Liver (tissue), 9 donors: Measurements from ENCODE around the gene YPEL3. TPM values are rescaled to one million over a fixed set of nuclear protein-coding genes. Genes with fewer than 3 reads are reported as not detected.
"Not testable (repeated sequence)": the region's sequence is repeated elsewhere in the genome, so short reads cannot be mapped to it uniquely, and the experiment has no call there.

ENCODE experiments used
- DNase-seq: peaks from one replicate; pipeline ENCODE4 v3.0.0-alpha.2; 2017; ENCODE audit warnings: low spot score
- H3K27ac ChIP-seq, 2 donors: one replicate each; pipeline ENCODE4 v1.7.0; 2013; ENCODE audit warnings: inconsistent platforms in 2 of 2, low read length in 2 of 2, control low read depth in 1 of 2, low read depth in 1 of 2, mild to moderate bottlenecking in 1 of 2
- H3K27me3 ChIP-seq, 4 donors: one replicate each; pipeline versions ENCODE4 v1.6.1 to v1.7.0; 2013; ENCODE audit warnings: low read length in 3 of 4, inconsistent platforms in 1 of 4, mild to moderate bottlenecking in 1 of 4, moderate library complexity in 1 of 4; ENCODE audit not compliant: control insufficient read depth in 4 of 4, insufficient read depth in 4 of 4
- H3K36me3 ChIP-seq, 4 donors: one replicate each; pipeline versions ENCODE4 v1.6.1 to v1.7.0; 2013; ENCODE audit warnings: low read length in 3 of 4, mild to moderate bottlenecking in 3 of 4, low read depth in 1 of 4, moderate library complexity in 1 of 4; ENCODE audit not compliant: control insufficient read depth in 4 of 4, insufficient read depth in 3 of 4
- H3K4me1 ChIP-seq, 4 donors: one replicate each; pipeline versions ENCODE4 v1.6.1 to v1.7.0; 2013; ENCODE audit warnings: low read length in 3 of 4, mild to moderate bottlenecking in 3 of 4, moderate library complexity in 1 of 4; ENCODE audit not compliant: control insufficient read depth in 4 of 4, insufficient read depth in 4 of 4
- H3K4me3 ChIP-seq, 3 donors: one replicate each; pipeline versions ENCODE4 v1.6.1 to v1.7.0; 2013; ENCODE audit warnings: low read length in 3 of 3, control low read depth in 1 of 3, low read depth in 1 of 3, mild to moderate bottlenecking in 1 of 3
- H3K9ac ChIP-seq, 2 donors: one replicate each; pipeline ENCODE4 v1.7.0; 2013; ENCODE audit warnings: low read length in 2 of 2, mild to moderate bottlenecking in 2 of 2, moderate library complexity in 2 of 2, control low read depth in 1 of 2, low read depth in 1 of 2
- H3K9me3 ChIP-seq, 4 donors: one replicate each; pipeline versions ENCODE4 v1.6.1 to v1.7.0; 2013; ENCODE audit warnings: low read length in 3 of 4; ENCODE audit not compliant: control insufficient read depth in 4 of 4
- CTCF ChIP-seq: fragments of 150-350 bp; IDR thresholded peaks from 2 replicates; pipeline ENCODE4 v1.5.1; 2017; ENCODE audit warnings: improper control_type of control experiment, low read depth, low read length; ENCODE audit not compliant: missing input control
- EGR1 ChIP-seq, 2 donors: IDR thresholded peaks; 2 replicates each; pipeline ENCODE4 v1.6.1; 2016 to 2018; ENCODE audit warnings: antibody characterized with exemption in 2 of 2, low read depth in 2 of 2
- FOXA2 ChIP-seq: IDR thresholded peaks from 2 replicates; pipeline ENCODE4 v1.6.1; 2016; ENCODE audit warnings: antibody characterized with exemption
- GABPA ChIP-seq, 2 donors: IDR thresholded peaks in 1 of 2; conservative IDR thresholded peaks in 1 of 2; 2 replicates each; pipeline ENCODE4 v1.6.1; 2016; ENCODE audit warnings: antibody characterized with exemption in 2 of 2, mild to moderate bottlenecking in 1 of 2, moderate library complexity in 1 of 2
- HNF4A ChIP-seq, 2 donors: conservative IDR thresholded peaks; 2 replicates each; pipeline ENCODE4 v1.6.1; 2016; ENCODE audit warnings: antibody characterized with exemption in 2 of 2, mild to moderate bottlenecking in 2 of 2
- HNF4G ChIP-seq: IDR thresholded peaks from 2 replicates; pipeline ENCODE4 v1.6.1; 2016; ENCODE audit warnings: antibody characterized with exemption
- JUND ChIP-seq, 2 donors: IDR thresholded peaks; 2 replicates each; pipeline ENCODE4 v1.6.1; 2016; ENCODE audit warnings: antibody characterized with exemption in 2 of 2
- NR2F2 ChIP-seq: IDR thresholded peaks from 2 replicates; pipeline ENCODE4 v1.6.1; 2016; ENCODE audit warnings: antibody characterized with exemption
- RAD21 ChIP-seq, 2 donors: IDR thresholded peaks; 2 replicates each; pipeline ENCODE4 v1.6.1; 2016; ENCODE audit warnings: antibody characterized with exemption in 2 of 2, mild to moderate bottlenecking in 2 of 2
- REST ChIP-seq: IDR thresholded peaks from 2 replicates; pipeline ENCODE4 v1.6.1; 2016; ENCODE audit warnings: antibody characterized with exemption, mild to moderate bottlenecking
- RXRA ChIP-seq, 2 donors: IDR thresholded peaks; 2 replicates each; pipeline ENCODE4 v1.6.1; 2017 to 2018; ENCODE audit warnings: antibody characterized with exemption in 2 of 2, mild to moderate bottlenecking in 1 of 2
- SP1 ChIP-seq: IDR thresholded peaks from 2 replicates; pipeline ENCODE4 v1.6.1; 2018; ENCODE audit warnings: antibody characterized with exemption, mild to moderate bottlenecking
- TAF1 ChIP-seq: conservative IDR thresholded peaks from 2 replicates; pipeline ENCODE4 v1.6.1; 2016; ENCODE audit warnings: antibody characterized with exemption, mild to moderate bottlenecking
- WGBS: extraction: QIAGEN DNeasy Blood & Tissue Kit; methylation state at CpG from one replicate; pipeline ENCODE4 v1.1.7; 2013; 5-methylcytosine and 5-hydroxymethylcytosine counted together
- polyA plus RNA-seq, 2 donors: library from polyadenylated mRNA; stranded (reverse) in 1 of 2; unstranded in 1 of 2; fragments of 200-250 nt in 1 of 2; fragments of >200 nt in 1 of 2; fragmentation: Nextera tagmentation in 1 of 2; extraction: Ambion mirVana in 1 of 2; gene quantifications; one replicate each; pipeline versions ENCODE4 v1.2.1 to v1.2.3, GENCODE V29; 2013 to 2015
- total RNA-seq, 2 donors: library from RNA; depleted of rRNA; stranded (reverse); fragments of >200 nt; gene quantifications; one replicate each; pipeline ENCODE4 v1.2.3, GENCODE V29; 2014
- TF ChIP-seq, protein P1 (sequence below): IDR thresholded peaks from 2 replicates; pipeline ENCODE4 v1.6.1; 2016; ENCODE audit warnings: antibody characterized with exemption
- TF ChIP-seq, protein P2 (sequence below): IDR thresholded peaks from 2 replicates; pipeline ENCODE4 v1.6.1; 2016; ENCODE audit warnings: antibody characterized with exemption
- donor health status: healthy.
- donor health status: healthy.
- donor health status: healthy.
- donor health status: healthy.
- donor health status: healthy.

Gene YPEL3
- total and polyA plus RNA-seq, 4 donors, result 10.5 to 42.7 (median 24.5) TPM

GRCh38 chr16:30132591-30132990 is 36.6 kb upstream of the YPEL3 start:
- Histone ChIP-seq H3K4me3 (no peak overlapping the region), H3K9me3 (no peaks in the 10 kb centered on the region), H3K4me1 (no peaks in the 10 kb centered on the region), H3K36me3 (no peaks in the 10 kb centered on the region), H3K27ac (no peak overlapping the region), H3K9ac (no peak overlapping the region), H3K27me3 (no peaks in the 10 kb centered on the region)
- DNase-seq, result no peak
- WGBS, result 79% methylated on average over 3 of the region's 3 CpGs
- no peak for TF ChIP-seq TAF1
- no peak for TF ChIP-seq FOXA2
- TF ChIP-seq, protein P1, sequence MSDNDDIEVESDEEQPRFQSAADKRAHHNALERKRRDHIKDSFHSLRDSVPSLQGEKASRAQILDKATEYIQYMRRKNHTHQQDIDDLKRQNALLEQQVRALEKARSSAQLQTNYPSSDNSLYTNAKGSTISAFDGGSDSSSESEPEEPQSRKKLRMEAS, result no peak
- TF ChIP-seq GABPA (IDR thresholded peaks at IDR 0.05 in 1 of 2, conservative IDR thresholded peaks at IDR 0.05 in 1 of 2), result no peak
- no peak for TF ChIP-seq CTCF
- no peak for TF ChIP-seq HNF4G
- TF ChIP-seq NR2F2, result no peak
- no peak for TF ChIP-seq RXRA (IDR thresholded peaks at IDR 0.05)
- TF ChIP-seq HNF4A (conservative IDR thresholded peaks at IDR 0.05), result no peak
- no peak for TF ChIP-seq JUND (IDR thresholded peaks at IDR 0.05)

DNA sequence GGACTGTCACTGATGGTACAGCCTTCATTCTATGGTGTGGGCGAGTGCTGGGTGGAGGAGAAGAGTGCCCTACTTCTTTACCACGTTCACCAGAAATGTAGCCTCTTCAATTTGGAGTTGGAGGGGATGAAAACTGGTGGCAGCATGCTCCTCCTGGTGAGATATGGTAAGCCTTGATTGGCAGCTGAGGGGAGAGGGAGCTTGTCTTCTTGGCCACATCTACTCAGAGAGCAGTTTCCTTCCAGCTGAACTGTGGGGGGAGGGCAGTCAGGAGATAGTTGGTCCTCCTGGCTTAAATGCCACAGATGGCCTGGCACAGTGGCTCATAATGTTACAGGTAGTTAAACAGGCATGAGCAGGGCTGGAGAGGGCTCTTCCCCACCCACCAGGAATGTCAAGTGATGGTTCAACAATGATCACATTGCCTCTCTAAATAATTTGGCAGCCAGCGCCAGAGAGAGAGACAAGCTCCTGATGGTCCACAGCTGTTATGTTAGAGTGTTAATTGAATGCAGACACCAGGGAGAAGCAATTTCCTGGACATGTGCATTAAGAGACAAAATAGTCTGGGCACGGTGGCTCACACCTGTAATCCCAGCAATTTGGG is 36.0 kb upstream of the YPEL3 start:
- TF ChIP-seq EGR1 (IDR thresholded peaks at IDR 0.05; ENCODE audit: low read depth in 2 of 2), result no peak
- TF ChIP-seq RAD21 (IDR thresholded peaks at IDR 0.05), result no peak
- no peak for TF ChIP-seq TAF1
- no peak for TF ChIP-seq FOXA2
- DNase-seq, result no peak
- 89% methylated on average over 4 of the region's 4 CpGs for WGBS

GRCh38 chr16:30127993-30128392 is 32.0 kb upstream of the YPEL3 start:
- TF ChIP-seq, protein P1, result no peak
- TF ChIP-seq SP1 (no peak), HNF4G (no peak), EGR1 (IDR thresholded peaks at IDR 0.05; ENCODE audit: low read depth in 2 of 2) (no peak), NR2F2 (no peak), REST (no peak), RXRA (IDR thresholded peaks at IDR 0.05) (no peak), RAD21 (IDR thresholded peaks at IDR 0.05) (no peak), FOXA2 (no peak)
- TF ChIP-seq, protein P2, sequence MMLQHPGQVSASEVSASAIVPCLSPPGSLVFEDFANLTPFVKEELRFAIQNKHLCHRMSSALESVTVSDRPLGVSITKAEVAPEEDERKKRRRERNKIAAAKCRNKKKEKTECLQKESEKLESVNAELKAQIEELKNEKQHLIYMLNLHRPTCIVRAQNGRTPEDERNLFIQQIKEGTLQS, result no peak
- no peaks in the 10 kb centered on the region for H3K36me3 ChIP-seq
- H3K9ac ChIP-seq, result no peak overlapping the region
- H3K27me3 ChIP-seq, result no peaks in the 10 kb centered on the region
- no peak overlapping the region for H3K4me3 ChIP-seq
- no peak overlapping the region for H3K27ac ChIP-seq
- peaks cover 0 to 6% (median 1%) of the 10 kb centered on the region in 4 donors for H3K4me1 ChIP-seq
- WGBS, result 98% methylated on average over 1 of the region's 1 CpG
- H3K9me3 ChIP-seq, result no peaks in the 10 kb centered on the region
- no peak for DNase-seq

More for the DNA sequence above, 36.0 kb upstream of the YPEL3 start:
- no peaks in the 10 kb centered on the region for H3K9me3 ChIP-seq
- H3K36me3 ChIP-seq, result no peaks in the 10 kb centered on the region
- no peak overlapping the region for H3K9ac ChIP-seq
- no peak overlapping the region for H3K27ac ChIP-seq
- no peak overlapping the region for H3K4me3 ChIP-seq
- no peaks in the 10 kb centered on the region for H3K4me1 ChIP-seq
- no peaks in the 10 kb centered on the region for H3K27me3 ChIP-seq

GRCh38 chr16:30125690-30126089 is 29.7 kb upstream of the YPEL3 start:
- not testable (repeated sequence) for H3K9me3 ChIP-seq
- WGBS, result 96% methylated on average over 9 of the region's 9 CpGs

More at GRCh38 chr16:30125690-30126089, 29.7 kb upstream of the YPEL3 start:
- not testable (repeated sequence) for H3K27ac ChIP-seq, H3K9ac ChIP-seq, H3K36me3 ChIP-seq, H3K4me3 ChIP-seq, DNase-seq, H3K27me3 ChIP-seq
- peaks cover 4 to 13% (median 8%) of the 10 kb centered on the region in 4 donors for H3K4me1 ChIP-seq
